HG02884 (cell line): ENCODE results near the gene ITGB5.

Source experiments
- ATAC-seq: cut with Tn5 transposase; IDR thresholded peaks from one replicate; pipeline ENCODE4 v1.9.1; 2021; ENCODE audit warnings: mild to moderate bottlenecking, moderate library complexity; ENCODE audit not compliant: unreplicated experiment

Gene ITGB5

GRCh38 chr3:124815781-124816180 is 71.4 kb downstream of the ITGB5 start:
- no peak for ATAC-seq

DNA sequence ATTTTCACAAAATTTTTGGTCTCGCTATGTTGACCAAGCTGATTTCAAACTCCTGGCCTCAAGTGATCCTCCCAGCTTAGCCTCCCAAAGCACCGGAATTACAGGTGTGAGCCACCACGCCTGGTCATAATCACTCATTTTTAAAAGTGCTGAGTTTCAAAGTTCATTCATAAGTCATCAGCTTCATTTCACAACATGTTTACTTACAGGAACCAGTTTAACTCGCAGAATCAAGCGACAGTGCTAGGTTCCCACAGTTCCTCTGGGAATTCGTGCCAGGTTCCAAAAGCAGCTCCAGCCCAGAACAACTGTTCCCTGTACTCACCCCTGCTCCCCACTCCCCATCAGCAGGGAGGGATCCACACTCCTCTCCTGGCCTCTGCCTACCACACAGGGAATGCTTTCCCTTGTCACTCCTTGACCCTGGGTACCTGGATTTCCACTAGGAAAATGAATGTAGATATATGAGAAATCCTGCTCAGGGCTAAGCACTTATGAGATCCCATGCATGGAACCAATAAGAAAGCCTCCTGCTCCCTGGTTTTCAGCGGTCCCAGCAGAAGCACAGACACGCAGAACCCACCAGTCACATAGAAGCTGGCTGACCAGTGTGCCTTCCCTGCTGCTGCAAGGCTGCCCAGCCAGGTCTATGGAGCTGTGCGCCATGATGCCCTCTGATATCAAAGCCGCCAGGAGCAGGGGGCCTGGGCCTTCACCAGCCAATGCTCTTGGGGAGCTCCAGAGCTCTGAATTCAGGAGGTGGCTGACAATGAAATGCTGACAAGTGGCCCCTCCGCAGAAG is 72.3 kb downstream of the ITGB5 start:
- ATAC-seq: no peak

GRCh38 chr3:124813541-124813940 is 73.6 kb downstream of the ITGB5 start:
- ATAC-seq: no peak

DNA sequence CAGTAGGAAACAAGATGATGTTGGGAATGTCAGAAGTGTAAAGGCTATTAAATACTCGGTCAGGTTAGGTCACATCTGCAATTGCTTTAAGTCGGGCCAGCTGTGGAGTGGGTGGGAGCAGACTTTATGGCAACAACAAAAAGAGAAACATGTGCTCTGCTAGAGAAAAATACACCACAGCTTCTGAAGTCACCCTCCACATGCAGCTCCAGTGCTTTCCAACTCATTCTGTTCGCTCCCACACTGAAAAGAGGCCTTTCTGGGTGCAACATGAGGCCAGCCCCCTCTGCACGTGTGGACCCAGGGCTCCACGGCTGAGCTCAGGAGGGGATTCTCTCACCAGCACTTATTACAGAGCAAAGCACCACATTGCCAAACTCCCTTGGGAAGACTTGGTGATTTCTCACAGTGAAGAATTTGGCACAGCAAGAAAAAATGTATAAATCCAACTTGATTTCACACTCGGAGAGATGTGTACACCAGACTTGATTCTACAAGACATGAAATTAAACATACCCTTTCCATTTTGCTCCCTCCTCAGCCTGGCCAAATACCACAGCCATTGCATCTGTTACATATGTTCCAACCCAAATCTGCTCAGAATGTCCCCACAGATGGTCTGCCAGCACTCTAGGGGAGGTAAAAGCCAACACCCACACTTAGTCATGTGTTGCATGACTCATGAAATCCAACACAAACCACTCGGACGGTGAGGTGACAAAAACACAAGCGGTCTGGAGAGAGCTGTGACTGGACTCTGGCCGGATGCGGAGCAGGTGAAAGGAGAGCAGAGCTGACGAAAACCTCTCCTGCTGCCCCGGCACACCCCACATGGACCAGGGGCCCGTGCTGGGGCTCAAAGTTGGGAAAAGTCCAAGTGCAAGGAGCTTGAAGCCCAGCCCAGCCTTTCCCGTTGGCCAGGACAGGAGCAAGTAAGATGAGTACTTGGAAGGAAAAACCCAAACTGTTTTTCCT is 74.6 kb downstream of the ITGB5 start:
- ATAC-seq: no peak

DNA sequence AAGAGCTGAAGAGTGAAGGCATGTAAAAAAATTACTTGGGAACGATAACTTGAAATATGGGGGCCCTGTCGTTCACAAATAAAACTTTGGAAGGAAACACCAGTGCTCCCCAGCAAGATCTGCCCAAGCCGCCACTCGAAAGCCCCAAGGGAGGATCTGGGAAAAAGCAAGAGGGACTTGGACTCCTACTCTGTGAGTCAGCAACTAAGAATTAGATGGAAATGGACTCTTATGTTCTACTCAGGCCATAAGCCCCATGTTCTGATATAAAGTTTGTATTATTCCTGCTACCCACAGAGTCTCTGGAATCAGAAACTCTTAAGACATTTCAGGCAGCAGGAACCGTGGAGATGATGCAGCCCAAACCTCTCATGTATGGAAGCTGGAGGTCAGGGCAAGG is 75.7 kb downstream of the ITGB5 start:
- no peak for ATAC-seq

- no peak for ATAC-seq
Measured at GRCh38 chr3:124810970-124811369, 76.2 kb downstream of the ITGB5 start.

DNA sequence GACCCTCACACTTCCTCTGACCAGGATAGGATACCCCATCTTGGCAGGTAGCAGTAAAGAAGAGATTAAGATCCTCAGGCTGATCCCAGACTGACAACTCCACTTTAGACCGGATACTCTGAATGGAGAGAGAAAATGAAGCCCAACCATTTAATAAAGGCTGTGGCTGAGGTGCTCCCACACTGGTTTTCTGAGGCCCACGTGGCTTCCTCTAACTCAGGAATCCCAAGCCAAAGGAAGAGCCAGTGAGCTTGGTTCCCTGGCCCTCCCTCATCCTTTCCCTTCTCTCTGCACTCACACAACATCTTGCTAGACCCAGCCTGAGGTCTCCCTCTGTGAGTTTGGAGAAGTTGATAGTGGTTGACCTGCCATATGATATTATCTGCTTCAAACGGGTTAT is 78.1 kb downstream of the ITGB5 start:
- ATAC-seq: no peak

DNA sequence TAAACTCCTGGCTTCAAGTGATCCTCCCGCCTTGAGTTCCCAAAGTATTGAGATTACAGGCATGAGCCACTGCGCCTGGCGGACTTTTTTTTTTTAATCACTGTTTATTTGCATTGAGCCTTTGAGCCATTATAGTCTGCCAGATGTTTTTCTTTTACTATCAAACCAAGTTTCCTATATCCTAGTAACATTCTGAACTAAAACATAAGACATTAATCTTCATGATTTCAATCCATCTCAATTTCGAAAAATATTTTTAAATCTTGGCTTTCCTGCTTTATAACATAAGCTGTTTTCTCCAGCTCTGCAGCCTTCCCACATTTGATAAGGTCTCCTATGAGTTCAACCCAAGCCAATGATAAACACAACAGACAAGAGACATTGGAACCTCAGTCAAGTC is 81.5 kb downstream of the ITGB5 start:
- no peak for ATAC-seq

DNA sequence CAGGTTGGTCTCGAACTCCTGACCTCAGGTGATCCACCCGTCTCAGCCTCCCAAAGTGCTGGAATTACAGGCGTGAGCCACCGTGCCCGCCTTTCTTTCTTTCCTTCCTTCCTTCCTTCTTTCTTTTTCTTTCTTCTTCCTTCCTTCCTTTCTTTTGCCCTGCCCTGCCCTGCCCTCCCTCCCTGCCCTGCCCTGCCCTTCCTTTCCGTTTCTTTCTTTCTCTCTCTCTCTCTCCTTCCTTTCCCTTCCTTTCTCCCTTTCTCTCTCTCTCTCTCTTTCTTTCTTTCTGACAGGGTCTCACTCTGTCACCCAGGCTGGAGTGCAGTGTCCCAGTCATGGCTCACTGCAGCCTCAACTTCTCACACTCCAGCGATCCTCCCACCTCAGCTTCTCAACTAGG is 82.3 kb downstream of the ITGB5 start:
- no peak for ATAC-seq

DNA sequence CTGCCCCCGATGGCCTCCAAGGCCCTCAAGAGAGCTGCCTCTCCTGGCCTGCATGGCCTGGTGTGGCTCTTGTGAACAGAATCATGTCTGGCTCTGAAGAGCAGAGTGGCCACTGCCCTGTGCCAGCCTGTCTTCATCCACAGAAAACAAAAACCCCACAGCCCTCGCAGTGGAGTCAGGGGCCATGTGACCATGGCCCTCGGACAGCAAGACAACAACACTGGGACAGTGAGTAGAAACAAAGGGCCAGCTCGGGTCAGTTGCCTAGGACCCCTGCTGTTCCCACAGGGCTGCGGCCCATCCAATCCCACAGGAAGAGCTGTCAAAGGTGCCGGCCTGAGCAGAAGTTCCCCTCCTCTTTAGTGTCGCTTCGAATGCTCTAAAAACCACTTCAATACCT is 84.5 kb downstream of the ITGB5 start:
- no peak for ATAC-seq

GRCh38 chr3:124802061-124802698 is 85.0 kb downstream of the ITGB5 start:
- no peak for ATAC-seq

- ATAC-seq: no peak
Measured at GRCh38 chr3:124800511-124801258, 86.5 kb downstream of the ITGB5 start.

DNA sequence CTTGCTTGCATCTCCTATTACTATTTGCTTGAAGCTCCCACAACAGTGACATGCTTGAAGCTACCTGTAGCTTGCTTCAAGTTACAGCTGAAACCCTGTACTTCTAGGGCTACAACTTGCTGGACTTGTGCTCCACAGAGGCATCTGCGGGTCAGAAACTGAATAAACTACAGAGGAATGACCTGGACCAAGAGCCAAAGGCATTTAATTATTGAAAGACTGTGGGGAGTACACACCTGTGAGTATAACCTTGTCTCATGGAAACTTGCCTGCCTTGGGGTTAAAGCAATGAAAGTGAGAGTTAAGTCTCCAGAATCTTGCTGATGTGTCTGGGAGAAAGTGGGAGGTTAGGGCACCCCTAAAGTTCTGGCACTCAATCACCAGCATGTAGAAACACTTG is 87.1 kb downstream of the ITGB5 start:
- ATAC-seq: no peak

GRCh38 chr3:124799676-124800075 is 87.5 kb downstream of the ITGB5 start:
- no peak for ATAC-seq

- no peak for ATAC-seq
Measured at GRCh38 chr3:124797426-124797945, 89.7 kb downstream of the ITGB5 start.

GRCh38 chr3:124796477-124796876 is 90.7 kb downstream of the ITGB5 start:
- no peak for ATAC-seq

GRCh38 chr3:124793054-124793739 is 94.0 kb downstream of the ITGB5 start:
- ATAC-seq: no peak

DNA sequence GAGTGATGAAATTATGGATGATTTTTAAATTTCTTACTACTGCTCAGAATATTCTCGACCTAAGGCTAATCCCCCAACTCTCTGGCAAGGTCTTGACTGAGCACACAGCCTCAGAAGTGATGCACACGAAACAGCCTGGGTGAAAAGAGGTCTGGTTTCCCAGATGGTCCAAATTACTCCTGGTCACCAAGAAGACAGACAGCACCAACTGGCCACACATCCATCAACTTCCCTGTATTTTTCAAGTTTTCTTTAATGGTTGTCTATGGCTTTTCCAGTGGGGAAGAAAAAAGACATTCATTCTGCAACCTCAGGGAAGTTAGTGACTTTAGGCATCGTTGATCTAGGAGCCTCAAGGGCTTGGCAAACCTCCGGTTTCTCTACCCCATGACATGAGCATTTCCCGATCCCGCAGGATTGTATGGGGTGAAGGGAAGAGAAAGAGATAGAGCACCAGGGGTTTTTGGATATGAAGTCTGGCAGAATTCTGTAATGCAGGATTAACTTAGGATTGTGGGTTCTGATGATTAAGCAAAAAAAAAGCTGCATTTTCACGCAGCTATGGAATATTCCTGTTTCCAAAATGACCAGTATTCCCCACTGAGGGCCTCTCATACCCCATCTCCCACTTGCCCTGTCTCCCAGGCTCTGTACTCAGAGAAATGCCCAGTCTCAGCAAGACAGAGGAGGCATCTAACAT is 94.7 kb downstream of the ITGB5 start:
- ATAC-seq: no peak

DNA sequence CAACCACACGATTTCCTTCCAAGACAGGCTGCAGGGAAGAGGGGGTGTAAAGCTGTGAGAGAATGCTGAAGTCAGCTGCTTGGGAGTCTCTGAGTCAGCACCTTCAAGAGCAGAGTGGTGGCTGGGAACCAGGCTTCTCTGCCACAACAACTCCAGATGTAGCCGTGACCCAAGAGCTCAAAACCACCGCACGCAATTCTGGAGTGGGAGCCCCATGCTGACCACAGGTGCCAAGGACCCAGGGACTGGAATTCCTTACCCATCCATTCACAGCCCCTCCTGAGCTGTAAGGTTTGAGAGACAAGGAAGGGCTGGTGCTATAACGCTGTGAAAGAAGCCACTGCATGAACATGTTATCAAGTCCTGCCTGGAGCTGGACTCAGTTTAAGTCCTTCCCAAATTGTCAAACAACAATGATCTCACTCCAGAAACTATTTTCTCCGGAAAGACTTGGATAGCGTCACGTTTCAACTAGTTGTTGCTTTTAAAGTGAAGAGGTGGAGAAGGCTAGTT is 95.5 kb downstream of the ITGB5 start:
- ATAC-seq: no peak
